Measurements from ENCODE around the gene JAZF1.

The JAZF1 gene

DNA sequence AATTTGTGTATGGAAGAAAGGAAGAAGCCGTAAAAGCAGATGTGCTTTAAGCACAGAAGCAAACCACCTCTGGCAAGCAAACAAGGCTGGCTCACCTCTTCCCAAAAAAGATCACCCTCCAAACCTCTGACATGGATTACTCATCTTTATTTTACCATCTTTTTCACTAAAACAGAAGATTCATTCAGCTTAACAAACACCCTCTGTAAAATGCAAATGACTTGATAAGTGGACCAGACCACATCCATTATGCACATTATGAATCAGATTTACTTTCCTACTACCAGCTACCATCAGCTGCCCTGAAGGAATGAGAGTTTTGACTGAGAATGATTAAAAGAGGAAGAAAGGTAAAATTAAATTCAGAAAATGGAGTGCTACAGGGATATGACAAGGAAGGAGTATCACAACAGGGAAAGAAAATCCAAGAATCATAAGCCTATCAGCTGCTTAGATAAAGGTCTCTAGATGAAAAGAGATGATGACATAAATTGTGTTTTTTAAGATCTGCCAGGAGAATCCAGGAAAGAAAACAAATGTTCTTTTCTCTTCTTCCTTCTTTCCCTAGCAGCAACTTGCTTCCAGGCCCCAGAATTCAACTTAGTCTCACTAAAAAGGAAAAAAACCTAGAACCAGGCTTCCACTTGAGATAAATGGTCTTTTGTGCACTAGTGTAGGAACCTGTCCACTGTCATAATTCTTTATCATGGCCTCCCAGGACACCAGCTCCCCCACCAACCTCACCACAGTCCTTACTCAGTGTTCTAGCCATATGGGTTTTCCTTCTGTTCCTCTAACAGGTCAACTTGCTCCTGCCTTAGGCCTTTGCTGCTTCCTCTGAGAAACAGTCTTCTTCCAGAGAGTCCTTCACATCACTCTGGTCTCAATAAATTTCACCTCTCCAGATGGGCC, 47.4 kb downstream of the JAZF1 start:
- no peak for DNase-seq (ENCODE audit: low spot score)
- TF ChIP-seq, protein P1, sequence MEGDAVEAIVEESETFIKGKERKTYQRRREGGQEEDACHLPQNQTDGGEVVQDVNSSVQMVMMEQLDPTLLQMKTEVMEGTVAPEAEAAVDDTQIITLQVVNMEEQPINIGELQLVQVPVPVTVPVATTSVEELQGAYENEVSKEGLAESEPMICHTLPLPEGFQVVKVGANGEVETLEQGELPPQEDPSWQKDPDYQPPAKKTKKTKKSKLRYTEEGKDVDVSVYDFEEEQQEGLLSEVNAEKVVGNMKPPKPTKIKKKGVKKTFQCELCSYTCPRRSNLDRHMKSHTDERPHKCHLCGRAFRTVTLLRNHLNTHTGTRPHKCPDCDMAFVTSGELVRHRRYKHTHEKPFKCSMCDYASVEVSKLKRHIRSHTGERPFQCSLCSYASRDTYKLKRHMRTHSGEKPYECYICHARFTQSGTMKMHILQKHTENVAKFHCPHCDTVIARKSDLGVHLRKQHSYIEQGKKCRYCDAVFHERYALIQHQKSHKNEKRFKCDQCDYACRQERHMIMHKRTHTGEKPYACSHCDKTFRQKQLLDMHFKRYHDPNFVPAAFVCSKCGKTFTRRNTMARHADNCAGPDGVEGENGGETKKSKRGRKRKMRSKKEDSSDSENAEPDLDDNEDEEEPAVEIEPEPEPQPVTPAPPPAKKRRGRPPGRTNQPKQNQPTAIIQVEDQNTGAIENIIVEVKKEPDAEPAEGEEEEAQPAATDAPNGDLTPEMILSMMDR (IDR thresholded peaks at IDR 0.05; ENCODE audit: extremely low read depth, insufficient read depth, missing control alignments): no peak
- in situ Hi-C loops (cut with MboI; ENCODE audit: low pct_unique_long_range_greater_than_20kb, low sequenced_read_pairs, unreplicated experiment): no loop called here

DNA sequence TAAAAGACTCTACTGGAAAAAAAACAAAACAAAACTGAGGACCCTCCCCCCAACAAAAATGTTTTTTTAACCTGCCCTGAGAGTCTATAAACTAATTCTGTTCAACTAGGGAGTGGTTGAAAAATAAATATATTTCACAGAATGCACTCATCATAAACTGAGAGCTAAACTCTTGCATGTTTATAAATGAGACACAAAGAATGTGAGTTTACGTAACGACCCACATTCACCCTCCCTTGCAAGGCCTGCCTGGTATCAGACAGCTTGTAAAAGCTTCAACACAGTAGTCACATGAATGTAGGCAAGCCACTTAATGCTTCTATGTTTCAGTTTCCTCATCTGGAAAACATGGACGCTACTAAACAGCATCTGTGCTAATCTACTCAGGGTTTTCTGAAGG, 50.3 kb downstream of the JAZF1 start:
- in situ Hi-C loops (cut with MboI; ENCODE audit: low pct_unique_long_range_greater_than_20kb, low sequenced_read_pairs, unreplicated experiment): no loop called here
- DNase-seq (ENCODE audit: low spot score): no peak
- TF ChIP-seq, protein P1 (IDR thresholded peaks at IDR 0.05; ENCODE audit: extremely low read depth, insufficient read depth, missing control alignments): no peak

DNA sequence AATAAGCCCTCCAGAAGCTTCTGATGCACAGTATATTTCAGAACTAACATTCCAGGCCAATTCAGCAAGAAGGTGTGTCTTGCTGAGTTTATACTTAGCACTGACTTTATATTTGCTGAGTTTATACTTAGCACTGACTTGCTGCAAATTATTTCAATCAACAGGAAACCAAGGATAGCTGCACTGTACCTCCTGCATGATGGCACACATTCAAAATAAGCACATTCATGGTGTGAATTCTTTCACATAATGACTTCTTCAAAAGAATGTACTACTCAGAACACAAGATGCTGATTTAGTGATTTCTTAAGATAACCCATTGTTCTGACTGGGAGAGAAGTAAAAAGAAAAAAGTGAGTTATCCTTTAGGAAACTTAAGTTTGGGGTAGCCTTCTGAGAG, 52.0 kb downstream of the JAZF1 start:
- no peak for DNase-seq (ENCODE audit: low spot score)

DNA sequence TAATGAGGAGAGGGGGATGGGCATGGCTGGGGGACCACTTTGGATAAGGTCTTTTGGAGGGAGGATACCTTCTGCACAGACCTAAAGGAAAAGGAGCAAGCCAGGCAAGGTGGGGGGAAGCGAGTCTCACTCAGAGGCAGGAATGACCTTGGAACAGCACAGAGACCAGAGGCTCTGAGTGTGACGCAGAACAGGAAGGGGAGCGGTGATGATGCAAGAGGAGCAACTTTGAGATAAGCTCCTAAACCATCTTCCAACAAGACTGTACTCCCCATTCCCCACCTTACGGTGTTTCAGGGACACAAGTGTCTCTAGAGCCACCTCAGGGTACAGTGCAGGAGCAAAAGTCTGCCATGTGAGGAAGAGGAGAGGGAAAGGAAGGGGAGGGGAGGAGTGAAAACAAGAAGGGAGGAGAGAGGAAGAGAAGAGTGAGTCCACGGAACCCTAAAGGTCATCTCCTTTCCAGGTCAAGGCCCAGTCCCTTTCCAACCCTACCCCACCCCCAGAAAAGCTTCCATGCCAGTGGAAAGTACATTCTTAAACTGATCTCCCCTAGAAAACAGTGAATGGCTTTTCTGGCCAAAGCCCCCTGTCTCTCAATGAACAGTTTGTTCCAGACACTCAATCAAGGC, 54.1 kb downstream of the JAZF1 start:
- DNase-seq (ENCODE audit: low spot score): no peak
- in situ Hi-C loops (cut with MboI; ENCODE audit: low pct_unique_long_range_greater_than_20kb, low sequenced_read_pairs, unreplicated experiment): no loop called here
- TF ChIP-seq, protein P1 (IDR thresholded peaks at IDR 0.05; ENCODE audit: extremely low read depth, insufficient read depth, missing control alignments): no peak

More for the DNA sequence above, 52.0 kb downstream of the JAZF1 start:
- in situ Hi-C loops (cut with MboI; ENCODE audit: low pct_unique_long_range_greater_than_20kb, low sequenced_read_pairs, unreplicated experiment): no loop called here
- TF ChIP-seq, protein P1 (IDR thresholded peaks at IDR 0.05; ENCODE audit: extremely low read depth, insufficient read depth, missing control alignments): no peak

DNA sequence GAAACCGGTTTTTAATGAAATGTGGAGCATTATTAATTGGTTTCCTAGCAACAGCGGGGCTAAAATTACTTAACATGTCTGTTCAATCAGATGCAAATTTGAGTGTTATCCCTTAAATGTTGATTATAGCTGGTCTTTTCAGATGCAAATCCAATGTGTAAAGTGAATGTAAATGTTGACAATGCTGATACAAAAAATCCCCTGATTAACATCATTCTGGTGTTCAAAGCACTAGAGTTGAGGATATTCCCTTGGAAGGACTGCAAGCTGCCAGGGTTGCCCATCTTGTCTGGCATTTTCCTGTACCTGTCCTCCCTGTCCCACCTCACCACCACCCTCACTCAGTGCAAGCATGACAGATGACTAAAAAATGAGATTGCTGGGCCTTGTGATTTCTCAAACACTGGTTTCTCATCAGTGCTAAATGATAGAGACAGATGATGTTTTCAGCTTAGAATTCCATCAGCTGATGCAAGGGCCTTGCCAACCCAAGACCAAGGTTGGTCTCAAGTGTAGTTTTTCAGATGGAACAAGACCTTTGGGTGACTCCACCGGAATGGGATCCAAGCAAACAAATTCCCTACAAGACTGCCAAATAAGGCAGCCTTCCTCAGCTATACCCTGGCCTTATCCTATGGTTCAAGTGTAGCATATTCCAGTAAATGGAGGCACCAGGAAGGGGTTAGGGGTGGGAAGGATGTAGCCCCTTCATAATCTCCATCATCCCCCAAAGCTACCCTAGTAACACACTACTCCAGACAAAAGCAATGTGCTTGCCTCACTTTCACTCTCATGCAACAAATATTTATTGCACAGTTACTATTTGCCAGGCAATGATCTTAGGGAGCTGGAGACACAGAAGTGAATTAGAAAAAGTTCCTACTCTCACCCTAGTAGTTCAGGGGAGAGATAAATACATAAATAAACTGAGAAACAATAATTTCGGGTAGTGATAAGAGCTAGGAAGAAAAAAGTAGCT, 54.9 kb downstream of the JAZF1 start:
- in situ Hi-C loops (cut with MboI; ENCODE audit: low pct_unique_long_range_greater_than_20kb, low sequenced_read_pairs, unreplicated experiment): no loop called here
- TF ChIP-seq, protein P1 (IDR thresholded peaks at IDR 0.05; ENCODE audit: extremely low read depth, insufficient read depth, missing control alignments): no peak
- DNase-seq (ENCODE audit: low spot score): no peak

DNA sequence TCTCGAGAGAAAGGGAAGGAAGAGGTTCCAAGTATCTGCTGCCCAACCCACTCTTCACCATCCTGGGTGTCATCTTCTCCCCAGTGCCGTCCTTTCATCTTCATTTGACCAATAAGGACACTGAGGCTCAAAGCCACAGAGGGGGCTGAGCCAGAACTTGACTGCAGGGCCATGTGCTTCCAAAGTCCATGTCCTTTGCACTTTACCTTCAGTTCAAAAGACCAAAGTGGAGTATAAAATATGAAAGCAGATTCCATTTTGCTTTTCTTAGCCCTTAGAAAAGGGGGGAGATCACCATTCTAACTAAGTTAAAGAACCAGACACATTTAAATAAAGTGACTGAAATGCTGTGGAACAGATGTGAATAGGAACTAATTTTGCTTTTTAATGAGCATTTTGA, 56.2 kb downstream of the JAZF1 start:
- TF ChIP-seq, protein P1 (IDR thresholded peaks at IDR 0.05; ENCODE audit: extremely low read depth, insufficient read depth, missing control alignments): no peak
- in situ Hi-C loops (cut with MboI; ENCODE audit: low pct_unique_long_range_greater_than_20kb, low sequenced_read_pairs, unreplicated experiment): no loop called here
- no peak for DNase-seq (ENCODE audit: low spot score)
